Stimulated activated CD8-positive, alpha-beta memory T cell treated with anti-CD3 and anti-CD28 coated beads, Interleukin-12 subunit alpha, Interleukin-12 subunit beta, amount 100 ng/mL, for 24 hours (primary cell): Measurements from ENCODE around the gene FXYD2.

Experiments used
- DNase-seq: peaks from one replicate; pipeline ENCODE4 v3.0.0-alpha.2; 2020; ENCODE audit errors: extremely low read depth

The FXYD2 gene

GRCh38 chr11:117857734-117858414 lies 33.3 kb upstream of the FXYD2 start:
- DNase-seq, result no peak

- DNase-seq, result no peak
Measured at GRCh38 chr11:117855912-117856651, 31.5 kb upstream of the FXYD2 start.

DNA sequence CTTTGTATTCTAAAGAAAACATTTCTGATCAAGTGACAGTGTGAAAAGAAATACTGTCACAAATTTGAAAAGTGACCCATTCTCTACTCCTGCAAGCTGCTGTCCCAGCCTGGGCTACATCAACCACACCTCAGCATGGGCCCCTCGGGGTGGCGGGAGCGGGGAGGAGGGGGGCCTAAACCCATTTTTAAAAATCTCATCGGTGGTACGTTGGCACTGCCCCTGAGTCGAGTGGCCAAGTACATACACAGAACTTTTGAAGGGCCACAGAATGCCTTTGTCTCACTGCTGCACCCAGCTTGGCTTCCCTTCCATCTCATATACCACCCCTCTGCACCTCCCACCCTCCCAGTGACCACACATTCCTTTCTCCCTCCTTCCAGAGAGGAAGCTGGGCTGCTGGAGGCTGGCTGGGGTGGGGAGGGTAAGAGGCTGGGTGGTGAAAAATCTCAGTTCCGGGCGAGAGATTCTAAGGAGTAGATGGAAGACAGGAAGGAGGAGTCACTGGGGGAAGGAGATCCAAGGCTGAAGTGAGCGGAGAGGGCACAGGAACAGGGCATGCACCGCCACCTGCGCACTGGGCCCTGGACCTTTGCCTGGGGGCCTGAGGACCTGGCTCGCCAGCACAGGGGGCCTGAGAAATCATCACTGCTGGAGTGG lies 30.8 kb upstream of the FXYD2 start:
- DNase-seq, result no peak

DNA sequence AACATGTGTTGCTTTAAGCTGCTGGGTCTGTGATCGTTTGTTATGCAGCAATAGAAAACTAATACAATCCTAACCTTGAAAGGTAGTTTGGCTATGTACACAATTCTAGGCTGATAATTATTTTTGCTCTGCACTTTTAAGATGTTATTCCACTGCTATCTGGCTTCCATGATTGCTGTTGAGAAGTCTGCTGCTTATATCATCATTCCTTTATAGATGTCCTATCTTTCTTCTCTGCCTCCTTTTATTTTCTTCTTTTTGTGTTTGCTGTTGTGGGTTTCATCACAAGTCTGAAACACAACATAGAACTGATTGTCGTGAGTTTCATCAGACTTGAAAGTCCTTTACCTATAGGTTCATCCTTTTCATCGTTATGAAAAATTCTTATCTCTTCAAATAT lies 27.8 kb upstream of the FXYD2 start:
- DNase-seq, result no peak

DNA sequence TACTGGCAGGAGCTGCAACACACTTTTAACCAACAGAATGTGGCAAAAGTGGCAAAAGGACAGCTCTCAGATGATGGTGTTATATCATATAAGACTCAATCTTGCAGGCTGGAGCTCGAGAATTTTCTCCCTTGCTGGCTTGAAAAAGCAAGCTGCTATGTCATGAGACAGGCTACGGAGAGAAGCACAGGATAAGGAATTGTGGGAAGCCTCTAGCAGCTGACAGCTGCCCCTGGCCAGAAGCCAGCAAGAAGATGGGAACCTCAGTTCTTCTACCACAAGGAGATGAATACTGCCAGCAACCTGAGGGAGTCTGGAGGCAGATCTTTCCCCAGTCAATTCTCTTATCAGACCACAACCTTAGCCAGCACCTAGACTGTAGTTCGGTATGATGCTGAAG lies 27.3 kb upstream of the FXYD2 start:
- DNase-seq, result no peak

DNA sequence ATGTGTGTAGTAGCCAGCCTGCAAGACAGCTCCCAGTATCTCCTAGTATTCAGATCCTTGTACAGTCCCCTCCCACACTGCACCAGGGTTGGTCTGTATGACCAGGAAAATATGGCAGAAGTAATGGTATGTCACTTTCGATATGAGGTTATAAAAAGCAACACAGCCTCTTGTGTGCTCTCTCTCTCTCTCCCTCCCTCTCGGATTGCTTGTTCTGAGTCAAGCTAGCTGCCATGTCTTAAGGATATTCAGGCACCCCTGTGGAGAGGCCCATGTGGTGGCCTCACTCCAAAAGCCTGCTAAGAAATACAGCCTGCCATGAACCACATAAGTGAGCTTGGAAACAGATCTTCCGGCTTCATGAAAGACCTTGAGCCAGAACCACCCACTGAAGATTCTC lies 26.6 kb upstream of the FXYD2 start:
- DNase-seq, result no peak

GRCh38 chr11:117849781-117850414 lies 25.4 kb upstream of the FXYD2 start:
- DNase-seq, result no peak

DNA sequence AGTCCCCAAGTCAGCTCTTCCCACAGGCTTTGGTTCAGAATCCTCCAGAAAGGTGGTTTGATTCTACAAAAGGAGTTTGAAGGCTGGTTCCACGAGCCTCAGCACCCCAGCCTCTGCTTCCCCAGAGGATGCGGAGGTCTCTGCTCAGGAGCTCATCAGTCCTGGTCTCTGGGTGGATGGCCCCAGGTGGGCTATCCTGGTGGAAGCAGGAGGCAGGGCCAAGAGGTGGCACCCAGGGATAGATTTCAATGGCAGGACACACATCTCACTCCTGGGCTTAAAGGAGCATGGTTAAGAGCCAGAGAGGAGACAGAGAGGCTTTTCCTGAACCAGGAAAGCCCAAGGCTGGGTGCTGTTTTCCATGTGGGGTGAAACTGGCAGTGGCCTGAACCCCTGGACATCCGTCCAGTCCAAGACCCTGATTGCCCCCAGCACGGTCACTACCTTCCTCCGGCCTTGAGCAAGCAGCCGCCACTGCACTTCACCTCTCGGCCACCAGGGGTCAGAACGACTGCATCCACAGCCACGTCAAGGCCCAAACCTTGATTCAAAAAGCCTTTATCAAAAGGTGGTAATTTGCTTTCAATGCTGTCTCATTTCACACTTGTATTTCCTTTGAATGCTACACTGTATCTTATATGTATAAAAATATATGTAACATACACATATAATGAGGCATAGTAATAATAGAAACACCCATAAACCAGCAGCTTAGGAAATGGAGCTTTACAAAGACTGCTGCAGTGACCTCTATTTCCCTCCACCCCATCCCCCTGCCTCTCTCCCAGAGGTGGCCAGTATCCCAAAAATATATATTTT lies 19.3 kb upstream of the FXYD2 start:
- DNase-seq, result peak; percentile 47

DNA sequence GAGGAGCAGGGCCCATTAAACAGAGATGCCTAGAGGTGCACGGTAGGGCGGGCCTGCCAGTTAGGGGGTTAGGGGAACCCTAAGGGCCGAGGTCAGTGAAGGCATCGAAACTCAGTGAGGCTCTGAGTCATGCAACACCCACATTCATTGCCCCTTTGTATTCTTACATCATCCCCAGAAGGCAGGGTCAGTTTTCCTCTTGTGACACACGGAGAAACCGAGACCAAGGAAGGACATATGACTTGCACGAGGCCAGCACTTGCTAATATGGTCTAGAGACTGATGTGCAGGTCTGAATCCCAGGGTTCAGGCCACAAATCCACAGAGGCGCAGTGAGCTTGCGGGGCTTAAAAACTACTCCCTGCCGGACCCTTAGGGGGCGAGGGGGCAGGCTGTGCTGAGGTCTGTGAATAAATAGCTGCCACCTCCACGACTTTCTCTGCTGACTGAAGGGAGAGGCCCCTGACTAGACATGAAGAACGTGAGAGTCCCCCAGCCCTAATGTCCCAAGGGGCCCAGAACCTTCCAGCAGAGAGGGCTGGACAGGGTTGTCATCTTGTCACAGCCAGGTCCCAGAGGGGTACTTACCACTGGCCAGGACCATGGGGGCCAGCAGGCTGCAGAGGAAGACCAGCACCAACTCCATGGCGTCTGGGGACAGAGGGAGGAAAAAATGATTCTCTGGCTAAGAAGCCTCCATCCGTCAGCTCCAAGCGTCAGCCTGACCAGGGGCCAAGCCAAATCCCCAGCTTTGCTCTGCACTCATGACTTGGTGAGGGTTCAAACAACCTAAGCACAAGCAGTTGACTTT lies 17.8 kb upstream of the FXYD2 start:
- DNase-seq, result no peak

DNA sequence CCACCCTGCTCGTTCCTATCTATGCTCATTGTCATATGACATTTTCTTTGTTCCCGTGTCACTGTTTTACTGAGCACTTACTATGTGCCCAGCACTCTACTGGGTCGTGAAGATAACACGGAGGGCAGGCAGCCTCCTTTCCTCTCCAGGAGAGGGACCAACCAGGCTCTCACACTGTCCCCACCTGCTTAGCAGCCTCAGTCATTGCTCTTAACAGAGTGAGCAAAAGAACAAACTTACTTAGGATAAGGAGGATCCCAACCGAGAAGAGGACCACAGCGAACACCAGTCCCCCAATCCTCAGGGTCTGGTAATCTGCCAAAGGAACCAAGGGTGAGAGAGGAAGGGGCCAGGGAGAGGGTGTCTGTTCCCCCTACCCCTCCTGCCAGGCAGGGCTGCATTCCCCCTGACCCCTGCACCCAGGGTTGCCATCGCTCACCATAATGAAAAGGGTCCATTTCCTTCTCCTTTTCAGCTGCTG lies 17.0 kb upstream of the FXYD2 start:
- DNase-seq, result no peak

GRCh38 chr11:117840881-117841550 lies 16.5 kb upstream of the FXYD2 start:
- no peak for DNase-seq

DNA sequence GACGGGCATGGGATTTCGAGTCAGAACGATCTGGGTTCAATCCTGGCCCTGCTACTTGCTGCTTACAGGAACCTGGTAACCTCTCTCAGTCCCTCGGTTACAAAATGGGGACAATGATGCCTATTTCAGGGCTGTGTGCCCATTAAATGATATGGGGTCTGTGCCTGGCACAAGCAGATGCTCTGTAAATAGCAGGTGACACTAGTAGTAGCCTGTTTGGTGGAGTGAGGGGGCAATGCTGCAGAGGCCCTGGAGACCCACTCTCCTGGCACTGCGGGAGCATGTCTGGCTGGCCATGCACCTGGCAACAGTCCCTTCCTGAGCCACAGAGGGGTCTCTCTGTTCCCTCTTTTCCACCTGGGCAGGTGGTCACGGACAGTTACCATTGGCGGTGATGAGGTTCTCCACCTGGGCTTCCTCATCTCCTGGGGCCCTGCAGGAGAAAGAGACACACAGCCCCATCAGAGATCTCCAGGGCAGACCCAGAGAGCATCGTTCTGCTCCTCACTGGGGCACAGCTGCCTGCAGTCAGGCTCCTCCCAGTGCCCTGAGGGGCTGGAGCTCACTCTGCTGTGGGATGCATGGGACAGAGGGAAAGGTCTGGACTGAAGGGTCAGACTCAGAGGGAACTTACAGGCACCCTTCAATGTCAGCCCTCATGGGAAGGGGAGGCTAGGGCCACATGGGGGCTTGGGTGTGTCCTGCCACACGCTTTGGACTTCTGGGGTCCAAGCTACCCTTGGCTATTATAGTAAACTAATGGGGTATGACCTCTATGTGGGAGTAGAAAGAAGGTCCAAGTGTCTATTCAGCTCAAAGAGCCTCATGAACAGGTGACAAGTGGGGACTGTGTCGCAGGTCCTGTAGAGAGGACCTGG lies 15.6 kb upstream of the FXYD2 start:
- no peak for DNase-seq

DNA sequence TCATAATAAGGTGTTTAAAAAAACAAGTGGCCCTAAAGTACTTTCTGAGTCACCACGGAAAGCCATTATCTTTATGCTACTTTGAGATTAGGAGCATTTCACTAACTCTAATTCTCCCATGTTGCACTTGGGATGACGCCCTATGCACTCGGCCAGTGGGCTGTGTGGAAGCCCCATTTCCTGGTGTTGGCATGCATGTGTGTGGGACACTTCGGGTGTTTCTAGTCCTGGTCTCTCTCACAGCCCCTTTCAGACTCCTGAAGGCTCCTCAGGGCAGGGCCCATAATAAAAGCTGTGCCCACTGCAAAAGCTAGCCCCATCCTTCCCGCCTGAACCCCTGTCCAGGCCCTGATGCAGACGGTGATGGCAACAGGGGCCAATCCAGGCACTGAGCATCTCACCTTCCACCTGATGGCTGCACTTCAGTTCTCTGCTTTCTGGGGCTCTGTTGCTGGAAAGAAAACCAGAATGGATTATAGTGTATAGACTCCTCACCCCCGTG lies 14.9 kb upstream of the FXYD2 start:
- no peak for DNase-seq

DNA sequence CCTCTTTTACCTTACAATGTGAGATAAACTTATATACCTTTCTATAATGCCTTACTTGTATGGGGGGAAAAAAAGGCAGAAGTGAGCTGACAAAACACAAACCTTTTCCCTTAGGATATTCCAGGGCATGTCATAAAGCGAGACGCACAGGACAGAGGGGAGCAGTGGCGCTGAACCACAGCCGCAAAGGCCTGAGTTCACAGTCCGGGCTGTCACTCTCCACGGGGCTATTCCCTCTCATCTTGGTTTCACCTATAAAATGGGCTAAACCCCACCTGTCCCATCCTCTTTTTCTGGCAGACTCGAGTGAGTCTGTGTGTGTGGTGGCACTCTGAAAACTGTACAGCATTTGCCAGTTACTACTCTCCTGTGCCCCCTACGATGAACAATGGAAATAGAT lies 14.4 kb upstream of the FXYD2 start:
- DNase-seq, result no peak

DNA sequence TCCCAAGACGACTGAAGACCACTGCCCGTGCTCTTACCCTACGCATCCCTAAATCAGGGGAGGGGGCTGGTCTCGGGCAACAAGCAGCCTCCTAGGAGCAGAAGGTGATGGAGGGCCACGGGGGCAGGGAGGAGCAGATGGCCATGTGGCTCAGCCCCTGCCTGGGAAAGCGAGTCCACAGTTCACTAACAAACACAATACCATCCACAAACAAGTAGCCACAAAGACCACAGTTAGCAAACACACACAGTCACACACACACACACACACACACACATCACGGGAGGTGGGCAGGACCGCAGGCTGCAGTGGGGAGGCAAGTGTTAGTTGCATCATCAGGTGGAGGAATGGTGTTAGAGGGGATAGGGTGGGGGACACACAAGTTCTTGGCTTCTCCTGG lies 13.2 kb upstream of the FXYD2 start:
- no peak for DNase-seq

- no peak for DNase-seq
Measured at GRCh38 chr11:117837070-117837776, 12.7 kb upstream of the FXYD2 start.

GRCh38 chr11:117836077-117836960 lies 11.8 kb upstream of the FXYD2 start:
- no peak for DNase-seq
